ENCODE data around the gene CDS2.

CDS2 gene

DNA sequence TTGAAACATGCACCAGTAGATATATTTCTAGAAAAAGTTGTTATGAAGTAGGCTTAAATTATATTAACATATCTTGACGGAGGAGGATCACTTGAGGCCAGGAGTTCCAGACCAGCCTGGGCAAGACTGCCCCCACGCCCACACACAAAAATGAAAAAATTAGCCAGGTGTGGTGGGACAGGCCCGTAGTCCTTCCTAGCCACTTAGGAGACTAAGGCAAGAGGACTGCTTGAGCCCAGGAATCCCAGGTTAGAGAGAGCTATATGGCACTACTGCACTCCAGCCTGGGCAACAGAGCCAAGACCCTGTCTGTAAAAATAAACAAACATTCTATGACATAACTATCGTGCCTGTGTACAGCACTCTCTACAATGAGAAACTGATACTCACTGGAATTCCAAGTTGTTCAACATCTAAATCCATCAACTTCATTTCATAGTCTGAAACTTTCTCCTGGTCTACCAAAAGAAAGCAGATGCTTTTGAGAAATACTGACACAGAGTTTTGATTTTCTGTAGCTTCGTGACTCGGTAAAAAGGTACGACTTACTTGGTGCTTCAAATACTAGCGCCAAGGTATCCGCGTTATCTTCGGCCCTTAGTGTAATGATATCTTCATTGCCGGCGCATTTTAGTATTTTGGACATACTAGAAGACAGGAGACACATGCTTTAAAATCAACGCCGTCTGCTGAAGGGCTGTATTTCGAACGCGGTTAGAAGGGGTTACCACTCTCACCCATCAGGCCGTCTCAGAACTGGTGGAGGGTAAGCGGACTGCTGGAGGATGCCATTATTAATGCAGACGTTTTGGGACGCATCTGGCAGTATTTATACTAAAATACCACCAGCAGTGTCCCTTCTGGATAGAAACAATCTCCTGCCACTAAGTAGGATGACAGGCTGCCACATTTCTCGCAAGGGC, 8.3 kb upstream of the CDS2 start (continued):
- TF ChIP-seq, protein P1, sequence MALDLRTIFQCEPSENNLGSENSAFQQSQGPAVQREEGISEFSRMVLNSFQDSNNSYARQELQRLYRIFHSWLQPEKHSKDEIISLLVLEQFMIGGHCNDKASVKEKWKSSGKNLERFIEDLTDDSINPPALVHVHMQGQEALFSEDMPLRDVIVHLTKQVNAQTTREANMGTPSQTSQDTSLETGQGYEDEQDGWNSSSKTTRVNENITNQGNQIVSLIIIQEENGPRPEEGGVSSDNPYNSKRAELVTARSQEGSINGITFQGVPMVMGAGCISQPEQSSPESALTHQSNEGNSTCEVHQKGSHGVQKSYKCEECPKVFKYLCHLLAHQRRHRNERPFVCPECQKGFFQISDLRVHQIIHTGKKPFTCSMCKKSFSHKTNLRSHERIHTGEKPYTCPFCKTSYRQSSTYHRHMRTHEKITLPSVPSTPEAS (tag by site-specific recombination; IDR thresholded peaks at IDR 0.05): no peak
- TF ChIP-seq ZNF274 (IDR thresholded peaks at IDR 0.05; ENCODE audit: low read length) (no peak), ZNF274 (tag by site-specific recombination; IDR thresholded peaks at IDR 0.05; ENCODE audit: borderline replicate concordance) (no peak), ZNF473 (tag by site-specific recombination; IDR thresholded peaks at IDR 0.05) (no peak), ZNF664 (tag by site-specific recombination; IDR thresholded peaks at IDR 0.05) (no peak), ATF2 (tag by site-specific recombination; IDR thresholded peaks at IDR 0.05; ENCODE audit: low read depth) (0 out of 2 replicates have a peak, but pooled peaks have one; percentile 5), ZNF654 (tag by site-specific recombination; IDR thresholded peaks at IDR 0.05; ENCODE audit: low read depth) (no peak), ZNF214 (tag by site-specific recombination; IDR thresholded peaks at IDR 0.05; ENCODE audit: borderline replicate concordance) (no peak), ZNF350 (tag by site-specific recombination; IDR thresholded peaks at IDR 0.05) (no peak), OVOL3 (tag by site-specific recombination; IDR thresholded peaks at IDR 0.05) (no peak)
- TF ChIP-seq, protein P2, sequence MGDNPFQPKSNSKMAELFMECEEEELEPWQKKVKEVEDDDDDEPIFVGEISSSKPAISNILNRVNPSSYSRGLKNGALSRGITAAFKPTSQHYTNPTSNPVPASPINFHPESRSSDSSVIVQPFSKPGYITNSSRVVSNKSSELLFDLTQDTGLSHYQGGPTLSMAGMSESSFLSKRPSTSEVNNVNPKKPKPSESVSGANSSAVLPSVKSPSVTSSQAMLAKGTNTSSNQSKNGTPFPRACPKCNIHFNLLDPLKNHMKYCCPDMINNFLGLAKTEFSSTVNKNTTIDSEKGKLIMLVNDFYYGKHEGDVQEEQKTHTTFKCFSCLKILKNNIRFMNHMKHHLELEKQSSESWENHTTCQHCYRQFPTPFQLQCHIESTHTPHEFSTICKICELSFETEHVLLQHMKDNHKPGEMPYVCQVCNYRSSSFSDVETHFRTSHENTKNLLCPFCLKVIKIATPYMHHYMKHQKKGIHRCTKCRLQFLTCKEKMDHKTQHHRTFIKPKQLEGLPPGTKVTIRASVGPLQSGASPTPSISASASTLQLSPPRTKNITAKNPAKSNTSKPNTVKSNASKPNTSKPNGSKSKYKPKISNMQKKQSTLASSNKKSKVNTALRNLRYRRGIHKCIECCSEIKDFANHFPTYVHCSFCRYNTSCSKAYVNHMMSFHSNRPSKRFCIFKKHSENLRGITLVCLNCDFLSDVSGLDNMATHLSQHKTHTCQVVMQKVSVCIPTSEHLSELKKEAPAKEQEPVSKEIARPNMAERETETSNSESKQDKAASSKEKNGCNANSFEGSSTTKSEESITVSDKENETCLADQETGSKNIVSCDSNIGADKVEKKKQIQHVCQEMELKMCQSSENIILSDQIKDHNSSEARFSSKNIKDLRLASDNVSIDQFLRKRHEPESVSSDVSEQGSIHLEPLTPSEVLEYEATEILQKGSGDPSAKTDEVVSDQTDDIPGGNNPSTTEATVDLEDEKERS (tag by site-specific recombination; IDR thresholded peaks at IDR 0.05): no peak

DNA sequence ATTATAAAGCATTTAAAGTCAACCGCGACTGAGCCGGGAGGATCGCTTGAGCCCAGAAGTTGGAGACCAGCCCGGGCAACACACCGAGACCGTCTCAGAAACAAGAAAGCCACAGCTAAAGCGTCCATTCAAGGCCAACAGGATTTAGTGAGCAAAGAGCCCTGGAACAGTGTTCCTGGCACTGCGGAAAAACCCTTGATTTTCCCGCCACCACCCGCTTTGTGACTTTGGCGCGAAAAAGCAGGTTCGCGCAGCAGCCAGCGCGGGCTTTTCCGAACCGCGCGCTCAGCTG, 7.7 kb upstream of the CDS2 start:
- H3K36me3 ChIP-seq (ENCODE audit: control insufficient read depth in 2 of 2, insufficient read depth in 1 of 2, low read length in 2 of 2): peaks cover 42 to 49% of the 10 kb centered on the region in 2 experiments
- peak overlapping the region; percentile 97 for H3K27ac ChIP-seq (ENCODE audit: extremely low read depth, low read depth, low read length)
- no peaks in the 10 kb centered on the region for H3K9me3 ChIP-seq (ENCODE audit: control insufficient read depth, insufficient read depth, low read depth, low read length)
- ChIA-PET CTCF (interaction anchor here (1.9 to 2.7 kb wide), 4 partner anchors 10 to 105 kb away, joined by 4 to 17 read pairs (median 6); no protein-coding TSS in a partner anchor), POLR2A (interaction anchor here (0.6 to 4.0 kb wide), 10 partner anchors 8 to 529 kb away, joined by 3 to 23 read pairs (median 6); partner anchors contain the start of gene CDS2)
- H3K4me3 ChIP-seq (ENCODE audit: low read depth, low read length): peak overlapping the region; percentile 85
- peaks cover 9% of the 10 kb centered on the region; the same call in 1 of the 2 replicates for H3K4me1 ChIP-seq (ENCODE audit: control insufficient read depth, insufficient read depth, low read length)
- 0 out of 2 replicates have a peak, but pooled peaks have one; percentile 41 for TF ChIP-seq ZNF341 (tag by site-specific recombination; IDR thresholded peaks at IDR 0.05; ENCODE audit: low read depth)
- TF ChIP-seq, protein P3, sequence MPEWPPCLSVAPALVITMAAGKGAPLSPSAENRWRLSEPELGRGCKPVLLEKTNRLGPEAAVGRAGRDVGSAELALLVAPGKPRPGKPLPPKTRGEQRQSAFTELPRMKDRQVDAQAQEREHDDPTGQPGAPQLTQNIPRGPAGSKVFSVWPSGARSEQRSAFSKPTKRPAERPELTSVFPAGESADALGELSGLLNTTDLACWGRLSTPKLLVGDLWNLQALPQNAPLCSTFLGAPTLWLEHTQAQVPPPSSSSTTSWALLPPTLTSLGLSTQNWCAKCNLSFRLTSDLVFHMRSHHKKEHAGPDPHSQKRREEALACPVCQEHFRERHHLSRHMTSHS (tag by site-specific recombination; IDR thresholded peaks at IDR 0.05): 0 out of 2 replicates have a peak, but pooled peaks have one; percentile 52
- peak; percentile 100 for TF ChIP-seq HOXA7 (CRISPR knock-in tag; IDR thresholded peaks at IDR 0.05; ENCODE audit: borderline replicate concordance)
- TF ChIP-seq HOXC10 (CRISPR knock-in tag; IDR thresholded peaks at IDR 0.05): peak; percentile 100
- TF ChIP-seq GLIS2 (tag by site-specific recombination; IDR thresholded peaks at IDR 0.05): peak; percentile 86; the same call in 1 of the 2 replicates
- TF ChIP-seq IKZF3 (tag by site-specific recombination; IDR thresholded peaks at IDR 0.05): 0 out of 2 replicates have a peak, but pooled peaks have one; percentile 3
- peak; percentile 27; the same call in 1 of the 2 replicates for TF ChIP-seq ZSCAN23 (tag by site-specific recombination; IDR thresholded peaks at IDR 0.05)
- no peak for TF ChIP-seq ZNF549 (tag by site-specific recombination; IDR thresholded peaks at IDR 0.05)
- 0 out of 2 replicates have a peak, but pooled peaks have one; percentile 91 for TF ChIP-seq SP2 (tag by site-specific recombination; IDR thresholded peaks at IDR 0.05)
- peak; percentile 12; the same call in 1 of the 2 replicates for TF ChIP-seq PRDM4 (tag by site-specific recombination; IDR thresholded peaks at IDR 0.05)
- no peak for TF ChIP-seq MZF1 (tag by site-specific recombination; IDR thresholded peaks at IDR 0.05; ENCODE audit: borderline replicate concordance)
- TF ChIP-seq ZNF701 (tag by site-specific recombination; IDR thresholded peaks at IDR 0.05): no peak
- peak; percentile 58 for TF ChIP-seq GLIS1 (tag by site-specific recombination; IDR thresholded peaks at IDR 0.05)
- TF ChIP-seq ZNF513 (tag by site-specific recombination; IDR thresholded peaks at IDR 0.05): peak; percentile 4; the same call in 1 of the 2 replicates

Measured in HEK293 (cell line).